SK-N-SH (cell line): ENCODE measurements around the gene PTGR3. TPM values are rescaled to one million over a fixed set of nuclear protein-coding genes. Genes with fewer than 3 reads are reported as not detected.

ENCODE experiments used
- CTCF ChIA-PET: fragments of 300-600, 350-600 bp; formaldehyde crosslinking; extraction: SDS; loops from one replicate; lab custom pipeline; 2021; lab: Yijun Ruan, JAX
- POLR2A ChIA-PET: fragments of 350-600 bp; sonication (Branson Sonifier 250); formaldehyde crosslinking; extraction: SDS; loops from one replicate; lab custom pipeline; 2020; ENCODE audit warnings: antibody characterized with exemption, inconsistent platforms; lab: Yijun Ruan, JAX
- DNase-seq: peaks from one replicate; pipeline ENCODE4 v3.0.0; 2012
- H2AFZ ChIP-seq: fragments of 200-600 bp; sonication (generic); 2 replicates; pipeline ENCODE4 v1.8.1; 2016; ENCODE audit warnings: antibody characterized with exemption, mild to moderate bottlenecking, low read depth
- H3F3A ChIP-seq: fragments of 200-600 bp; sonication (generic); replicated peaks from 2 replicates; pipeline ENCODE3; 2016; ENCODE audit warnings: antibody characterized with exemption, mild to moderate bottlenecking; ENCODE audit not compliant: insufficient read depth
- H3K27ac ChIP-seq, 2 experiments: fragments of 200-500 bp in 1 of 2; fragments of 200-600 bp in 1 of 2; sonication (Bioruptor generic) in 1 of 2; sonication (generic), shearing (Covaris generic) in 1 of 2; 2 replicates each; pipeline versions ENCODE4 v1.5.1 to v1.6.1; 2014 to 2016; ENCODE audit warnings: low read depth in 2 of 2, inconsistent platforms in 1 of 2, low read length in 1 of 2, mild to moderate bottlenecking in 1 of 2, mixed read lengths in 1 of 2
- H3K27me3 ChIP-seq: fragments of 200-600 bp; sonication (generic), shearing (Covaris generic); 2 replicates; pipeline ENCODE4 v1.6.1; 2016; ENCODE audit warnings: mixed run types; ENCODE audit not compliant: insufficient read depth
- H3K36me3 ChIP-seq, 2 experiments: fragments of 200-500 bp in 1 of 2; fragments of 200-600 bp in 1 of 2; sonication (Bioruptor generic) in 1 of 2; sonication (generic) in 1 of 2; replicated peaks in 1 of 2; 2 replicates each; pipeline versions ENCODE3 to v1.5.1; 2014 to 2016; ENCODE audit warnings: low read length in 1 of 2, mild to moderate bottlenecking in 1 of 2; ENCODE audit not compliant: insufficient read depth in 2 of 2, control insufficient read depth in 1 of 2
- H3K4me1 ChIP-seq, 2 experiments: fragments of 200-500 bp in 1 of 2; fragments of 200-600 bp in 1 of 2; sonication (Bioruptor generic) in 1 of 2; sonication (generic), shearing (Covaris generic) in 1 of 2; 2 replicates each; pipeline versions ENCODE4 v1.5.1 to v1.6.1; 2014 to 2016; ENCODE audit warnings: low read depth in 1 of 2, low read length in 1 of 2, mixed run types in 1 of 2; ENCODE audit not compliant: insufficient read depth in 2 of 2, control insufficient read depth in 1 of 2
- H3K4me2 ChIP-seq: fragments of 200-600 bp; sonication (generic), shearing (Covaris generic); 2 replicates; pipeline ENCODE4 v1.6.1; 2017; ENCODE audit warnings: mixed run types
- H3K4me3 ChIP-seq, 2 experiments: fragments of 200-500 bp in 1 of 2; fragments of 200-600 bp in 1 of 2; sonication (Bioruptor generic) in 1 of 2; sonication (generic), shearing (Covaris generic) in 1 of 2; 2 replicates each; pipeline versions ENCODE4 v1.5.1 to v1.8.1; 2014 to 2016; ENCODE audit warnings: low read depth in 2 of 2, inconsistent platforms in 1 of 2, low read length in 1 of 2, mild to moderate bottlenecking in 1 of 2, mixed read lengths in 1 of 2, moderate library complexity in 1 of 2
- H3K79me2 ChIP-seq: fragments of 200-600 bp; sonication (generic); 2 replicates; pipeline ENCODE4 v1.8.1; 2017; ENCODE audit warnings: mild to moderate bottlenecking; ENCODE audit not compliant: insufficient read depth
- H3K9ac ChIP-seq: fragments of 200-600 bp; sonication (generic); 2 replicates; pipeline ENCODE4 v1.6.1; 2017; ENCODE audit warnings: mixed run types
- H3K9me2 ChIP-seq: fragments of 200-600 bp; sonication (generic); 2 replicates; pipeline ENCODE4 v1.6.1; 2017; ENCODE audit warnings: mixed run types
- H3K9me3 ChIP-seq: fragments of 200-600 bp; sonication (generic); 2 replicates; pipeline ENCODE4 v1.6.1; 2017; ENCODE audit warnings: mixed run types, mild to moderate bottlenecking, moderate library complexity
- H4K20me1 ChIP-seq: fragments of 200-600 bp; sonication (generic); 2 replicates; pipeline ENCODE4 v1.6.1; 2017; ENCODE audit warnings: mild to moderate bottlenecking, mixed run types; ENCODE audit not compliant: insufficient read depth
- CHD2 ChIP-seq: fragments of 150-350 bp; IDR thresholded peaks from 2 replicates; pipeline ENCODE4 v1.6.1; 2018; ENCODE audit warnings: low read length; ENCODE audit not compliant: partially characterized antibody
- CTCF ChIP-seq: fragments of 200-600 bp; sonication (generic); IDR thresholded peaks from 2 replicates; pipeline ENCODE4 v1.6.1; 2017; ENCODE audit warnings: antibody characterized with exemption, mild to moderate bottlenecking, moderate library complexity
- FOSL2 ChIP-seq: IDR thresholded peaks from 2 replicates; pipeline ENCODE4 v1.4.0; 2012; ENCODE audit warnings: low read depth, mild to moderate bottlenecking, moderate library complexity, borderline replicate concordance
- FOXJ3 ChIP-seq: sonication (generic); formaldehyde crosslinking; IDR thresholded peaks from 2 replicates; pipeline ENCODE4 v1.5.1; 2020; ENCODE audit warnings: mild to moderate bottlenecking, missing genetic modification reagents
- GATA2 ChIP-seq: sonication (generic); formaldehyde crosslinking; IDR thresholded peaks from 2 replicates; pipeline ENCODE4 v1.5.0; 2020; ENCODE audit warnings: mild to moderate bottlenecking, missing genetic modification reagents
- IRF3 ChIP-seq: fragments of 150-350 bp; IDR thresholded peaks from 2 replicates; pipeline ENCODE4 v1.6.1; 2016; ENCODE audit warnings: mild to moderate bottlenecking, low read depth, low read length
- NFIC ChIP-seq: IDR thresholded peaks from 2 replicates; pipeline ENCODE4 v1.4.0; 2012; ENCODE audit warnings: borderline replicate concordance
- POLR2AphosphoS5 ChIP-seq: IDR thresholded peaks from 2 replicates; pipeline ENCODE4 v1.6.1; 2012; ENCODE audit warnings: low read depth, low read length
- SMC3 ChIP-seq: IDR thresholded peaks from 2 replicates; pipeline ENCODE4 v1.6.1; 2012; ENCODE audit warnings: low read depth, low read length, improper control_type of control experiment
- ZBTB33 ChIP-seq: IDR thresholded peaks from 2 replicates; pipeline ENCODE4 v1.4.0; 2012; ENCODE audit warnings: low read depth, borderline replicate concordance
- WGBS: methylation state at CpG from one replicate; pipeline ENCODE4 v1.1.6; 2017; ENCODE audit warnings: low lambda C conversion rate; 5-methylcytosine and 5-hydroxymethylcytosine counted together
- polyA plus RNA-seq, 3 experiments: library from polyadenylated mRNA; depleted of rRNA; stranded (reverse); fragments of >200 nt; gene quantifications; 2 replicates each; pipeline ENCODE4 v1.2.3, GENCODE V29; 2012
- TF ChIP-seq, protein P1 (sequence below): IDR thresholded peaks from 2 replicates; pipeline ENCODE4 v1.4.0; 2012; ENCODE audit warnings: low read depth

Gene PTGR3
- polyA plus RNA-seq, 1 of the 3 experiments (the other 2 are of a cell fraction), result 20.7 TPM

DNA sequence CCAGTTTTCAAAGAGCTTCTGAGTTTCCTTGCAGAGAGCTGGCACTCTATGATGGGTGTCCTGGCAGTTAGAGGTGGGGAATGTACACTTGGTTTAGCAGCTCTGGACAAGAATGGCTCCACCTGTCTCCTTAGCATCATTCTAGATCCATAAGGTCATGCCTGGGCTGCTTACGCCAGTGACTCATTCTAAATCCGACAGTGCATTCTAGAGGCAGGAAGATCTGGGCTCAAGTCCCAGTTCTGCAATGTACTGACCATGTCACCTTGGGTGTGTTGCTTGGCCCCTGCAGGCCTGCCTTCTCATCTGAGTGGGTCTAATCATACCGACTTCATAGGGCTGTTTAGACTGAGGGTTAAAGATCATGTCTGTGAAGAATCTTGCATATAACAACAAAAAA, 46.5 kb downstream of the PTGR3 start:
- Histone ChIP-seq H3F3A (no peaks in the 10 kb centered on the region), H2AFZ (no peak overlapping the region), H3K79me2 (no peaks in the 10 kb centered on the region), H3K36me3 (no peaks in the 10 kb centered on the region), H3K9me3 (no peaks in the 10 kb centered on the region), H3K9ac (no peak overlapping the region)
- 59% methylated on average over 3 of the region's 3 CpGs for WGBS
- peak; percentile 20; the same call in 1 of the 2 replicates for TF ChIP-seq FOSL2
- TF ChIP-seq, protein P1, sequence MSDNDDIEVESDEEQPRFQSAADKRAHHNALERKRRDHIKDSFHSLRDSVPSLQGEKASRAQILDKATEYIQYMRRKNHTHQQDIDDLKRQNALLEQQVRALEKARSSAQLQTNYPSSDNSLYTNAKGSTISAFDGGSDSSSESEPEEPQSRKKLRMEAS, result no peak
- TF ChIP-seq, all 33 proteins: peak for 1
- H4K20me1 ChIP-seq, result no peaks in the 10 kb centered on the region
- ChIA-PET CTCF (interaction anchor here (0.9 kb wide), 1 partner anchor 15 kb away, joined by 3 read pairs; no protein-coding TSS in a partner anchor), POLR2A (no interaction called here)
- DNase-seq, result no peak
- H3K27ac ChIP-seq, result no peak overlapping the region
- no peak overlapping the region for H3K4me3 ChIP-seq
- H3K4me1 ChIP-seq, result peaks cover 0 to 4% of the 10 kb centered on the region in 2 experiments; a peak in 1 of 4 replicates
- H3K9me2 ChIP-seq, result no peaks in the 10 kb centered on the region
- no peaks in the 10 kb centered on the region for H3K27me3 ChIP-seq
- H3K4me2 ChIP-seq, result no peak overlapping the region

- Histone ChIP-seq H3K4me2 (peak overlapping the region; percentile 23; the same call in 1 of the 2 replicates), H3K27me3 (no peaks in the 10 kb centered on the region), H3K27ac (no peak overlapping the region), H4K20me1 (no peaks in the 10 kb centered on the region), H3K4me1 (peaks cover 0 to 4% of the 10 kb centered on the region in 2 experiments; a peak in 1 of 4 replicates), H3F3A (no peaks in the 10 kb centered on the region), H3K4me3 (no peak overlapping the region), H3K9ac (no peak overlapping the region), H3K36me3 (no peaks in the 10 kb centered on the region), H2AFZ (no peak overlapping the region), H3K9me2 (no peaks in the 10 kb centered on the region), H3K79me2 (no peaks in the 10 kb centered on the region), H3K9me3 (no peaks in the 10 kb centered on the region)
- 74% methylated on average over 12 of the region's 14 CpGs for WGBS
- POLR2A ChIA-PET, result no interaction called here
- TF ChIP-seq POLR2AphosphoS5, result no peak
- no peak for TF ChIP-seq CHD2
- TF ChIP-seq, protein P1, result no peak
- no peak for TF ChIP-seq FOSL2
- TF ChIP-seq SMC3, result no peak
- no peak for TF ChIP-seq GATA2
- no peak for DNase-seq
- CTCF ChIA-PET, result no interaction called here
These were observed 47.5 kb downstream of the PTGR3 start for GRCh38 chr18:75161256-75162028.

DNA sequence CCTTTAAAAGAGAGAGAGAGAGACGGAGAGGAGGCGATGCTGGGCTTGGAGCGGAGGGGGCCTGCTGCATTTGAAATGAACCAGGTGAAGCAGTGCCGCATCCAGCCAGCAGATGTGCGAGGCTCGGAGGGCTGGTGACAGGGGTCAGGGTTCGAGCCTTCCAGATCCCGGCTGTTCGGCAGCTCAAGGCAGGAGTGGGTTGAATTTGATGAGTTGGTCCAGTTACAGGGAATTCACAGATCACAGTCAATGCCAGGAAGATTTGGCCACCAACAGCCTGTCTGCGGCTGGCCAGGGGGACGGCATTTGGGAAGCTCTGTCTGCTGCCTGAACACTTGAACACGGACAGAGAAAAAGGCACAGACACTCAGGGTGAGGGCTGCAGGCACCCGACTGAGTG, 48.6 kb downstream of the PTGR3 start:
- DNase-seq, result no peak
- no peak overlapping the region for H3K27ac ChIP-seq
- no peaks in the 10 kb centered on the region for H3K36me3 ChIP-seq
- H3K9ac ChIP-seq, result no peak overlapping the region
- no peaks in the 10 kb centered on the region for H3F3A ChIP-seq
- H3K9me2 ChIP-seq, result no peaks in the 10 kb centered on the region
- H3K4me1 ChIP-seq, result peaks cover 0 to 4% of the 10 kb centered on the region in 2 experiments; a peak in 1 of 4 replicates
- CTCF ChIA-PET, result no interaction called here
- H3K9me3 ChIP-seq, result no peaks in the 10 kb centered on the region
- no peak overlapping the region for H3K4me2 ChIP-seq
- POLR2A ChIA-PET, result no interaction called here
- H3K27me3 ChIP-seq, result no peaks in the 10 kb centered on the region
- 73% methylated on average over 11 of the region's 13 CpGs for WGBS
- no peaks in the 10 kb centered on the region for H4K20me1 ChIP-seq
- H3K4me3 ChIP-seq, result no peak overlapping the region
- H2AFZ ChIP-seq, result no peak overlapping the region
- no peaks in the 10 kb centered on the region for H3K79me2 ChIP-seq
- TF ChIP-seq FOXJ3 (CRISPR knock-in tag) (no peak), NFIC (no peak), GATA2 (no peak), POLR2AphosphoS5 (no peak), ZBTB33 (no peak), IRF3 (no peak), CTCF (no peak)
- TF ChIP-seq, protein P1, result no peak
